Measurements from ENCODE around the gene DSP.

GRCh38 chr6:7566107-7566506 is 24.6 kb downstream of the DSP start:
- TF ChIP-seq CTCF (conservative IDR thresholded peaks at IDR 0.05) (no peak), EZH2 (IDR thresholded peaks at IDR 0.05; ENCODE audit: low read depth) (no peak)
